NCI-H1417 treated with DMSO at 0.1 percent for 48 hours (cell line): ENCODE measurements around the gene ATG5.

Experiments
- DNase-seq: peaks from one replicate; lab custom pipeline; 2025; lab: John Stamatoyannopoulos, UW

Gene ATG5

GRCh38 chr6:106178900-106179299 lies 146.7 kb downstream of the ATG5 start:
- DNase-seq = no peak

- DNase-seq = no peak
These were observed 147.8 kb downstream of the ATG5 start for GRCh38 chr6:106177786-106178185.

GRCh38 chr6:106173124-106173879 lies 152.3 kb downstream of the ATG5 start:
- DNase-seq = no peak

DNA sequence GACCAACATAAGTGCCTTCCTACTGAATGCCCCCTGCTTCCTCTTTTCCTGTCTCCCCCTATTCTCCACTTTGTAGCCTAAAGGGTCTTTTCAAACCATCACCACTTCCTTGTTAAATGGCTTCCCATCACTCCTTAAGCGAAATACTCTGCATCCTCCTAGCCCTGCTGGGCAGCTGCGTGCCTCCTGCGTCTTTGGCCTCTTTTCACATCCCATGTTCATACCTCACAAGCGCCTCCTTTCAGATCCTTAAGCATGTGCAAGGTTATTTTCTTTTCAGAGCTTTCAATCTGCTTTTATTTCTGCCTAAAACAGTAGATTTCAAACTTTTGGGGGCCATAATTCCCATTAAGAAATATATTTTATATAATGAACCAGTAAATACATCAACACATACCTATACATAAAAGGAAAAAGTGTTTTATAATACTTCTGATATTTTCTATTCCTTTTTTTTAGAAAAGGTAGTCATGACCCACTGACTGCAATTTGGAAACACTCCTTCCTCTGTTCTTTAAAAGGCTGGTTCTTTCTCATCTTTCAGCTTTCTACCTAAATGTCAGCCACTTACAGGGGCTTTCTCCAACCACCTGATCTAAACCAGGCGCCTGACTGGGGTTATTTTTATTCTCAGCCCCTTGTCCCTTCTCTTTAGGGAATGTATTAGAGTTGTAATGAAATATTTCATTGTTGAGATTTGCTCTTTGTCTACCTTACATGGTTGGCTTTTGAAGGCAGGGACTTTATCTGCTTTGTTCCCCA lies 155.3 kb downstream of the ATG5 start:
- no peak for DNase-seq

GRCh38 chr6:106169517-106169916 lies 156.0 kb downstream of the ATG5 start:
- no peak for DNase-seq

DNA sequence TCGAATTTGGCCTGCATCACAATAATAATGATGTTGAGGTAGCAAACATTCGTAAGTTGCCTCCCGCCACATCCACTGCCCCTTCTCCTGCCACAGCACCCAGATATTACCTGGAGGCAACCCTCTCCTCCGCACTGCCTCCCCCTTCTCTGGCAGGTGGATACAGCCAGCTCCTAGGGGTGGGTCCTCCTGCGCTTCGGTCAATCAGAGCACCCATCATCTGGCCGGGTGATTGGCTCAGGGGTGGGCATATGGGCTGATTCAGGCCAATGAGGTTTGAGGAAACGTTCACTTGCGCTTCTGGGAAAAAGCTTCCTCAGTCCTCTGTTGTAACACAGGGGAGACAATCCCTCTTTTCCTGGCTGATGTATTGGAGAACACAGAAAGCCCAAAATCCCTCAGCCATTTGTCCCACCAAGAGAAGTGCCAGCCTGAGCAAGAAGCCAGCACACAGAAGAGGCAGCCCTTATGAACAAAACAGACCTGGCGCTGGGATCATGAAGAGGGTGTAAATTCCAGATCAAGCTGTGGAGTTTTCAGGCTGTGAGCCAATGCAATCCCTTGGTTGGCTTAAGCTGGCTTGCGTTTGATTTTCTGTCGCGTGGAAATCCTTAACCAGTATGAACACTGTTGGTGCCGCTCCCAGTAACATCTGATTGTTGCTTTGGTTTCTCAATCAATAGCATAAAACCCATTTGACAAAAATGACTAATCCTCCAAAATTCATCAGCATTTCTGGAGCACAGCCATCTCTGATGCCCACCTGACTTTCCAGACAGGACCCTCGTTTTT lies 157.3 kb downstream of the ATG5 start:
- DNase-seq = no peak

GRCh38 chr6:106167096-106167814 lies 158.3 kb downstream of the ATG5 start:
- DNase-seq = no peak

DNA sequence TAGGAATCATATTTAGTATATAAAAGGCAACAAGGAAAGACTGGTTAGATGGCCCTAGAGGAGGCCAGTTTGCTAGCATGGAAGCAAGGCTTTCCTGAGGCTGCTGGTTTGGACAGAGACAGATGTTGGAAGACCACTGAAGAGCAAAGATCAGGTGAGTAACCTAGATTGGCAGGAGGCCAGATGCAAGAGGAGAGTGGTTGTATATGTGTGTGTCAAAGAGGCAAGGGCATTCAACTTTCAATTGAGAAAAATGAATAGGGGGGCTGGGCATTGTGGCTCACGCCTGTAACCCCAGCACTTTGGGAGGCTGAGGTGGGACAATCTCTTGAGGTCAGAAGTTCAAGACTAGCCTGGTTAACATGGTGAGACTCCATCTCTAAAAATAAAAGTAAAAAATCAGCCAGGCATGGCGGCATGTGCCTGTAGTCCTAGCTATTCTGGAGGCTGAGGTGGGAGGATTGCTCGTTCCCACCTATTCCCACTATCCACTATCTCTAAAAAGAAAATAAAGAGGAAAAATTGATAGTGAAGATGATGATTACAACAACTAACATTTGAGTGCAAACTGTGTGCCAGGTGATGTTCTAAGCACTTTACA lies 159.6 kb downstream of the ATG5 start:
- DNase-seq = no peak

- DNase-seq = no peak
These were observed 161.3 kb downstream of the ATG5 start for GRCh38 chr6:106163966-106164877.

- no peak for DNase-seq
These were observed 162.1 kb downstream of the ATG5 start for GRCh38 chr6:106163446-106163965.

GRCh38 chr6:106162921-106163320 lies 162.6 kb downstream of the ATG5 start:
- no peak for DNase-seq

- DNase-seq = no peak
These were observed 163.7 kb downstream of the ATG5 start for GRCh38 chr6:106161893-106162292.

DNA sequence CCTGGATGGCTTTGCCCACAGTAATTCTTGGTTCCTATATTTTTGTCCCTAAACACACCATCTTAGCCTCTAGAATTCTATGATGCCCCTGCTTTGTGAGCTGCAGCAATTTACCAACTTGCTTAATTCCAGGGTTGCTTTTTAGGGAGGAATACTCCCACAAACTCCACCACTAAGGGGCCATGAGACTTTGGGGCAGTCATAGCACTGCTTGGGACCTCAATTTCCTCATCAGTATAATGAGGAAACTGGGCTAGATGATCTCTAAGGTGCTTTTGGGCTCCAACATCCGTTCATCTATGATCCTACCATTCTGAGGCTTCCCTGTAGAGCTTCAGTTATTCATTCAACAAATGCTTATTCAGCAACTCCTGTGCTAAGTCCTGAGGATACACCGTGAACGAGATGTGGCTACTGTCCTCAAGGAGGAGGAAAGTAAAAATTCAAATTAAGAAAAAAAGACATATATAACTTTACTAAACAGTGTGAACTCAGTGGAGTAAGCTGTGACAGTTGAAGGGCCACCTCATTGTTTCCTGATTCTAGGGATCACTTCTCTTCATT lies 164.2 kb downstream of the ATG5 start:
- no peak for DNase-seq

- no peak for DNase-seq
These were observed 165.4 kb downstream of the ATG5 start for GRCh38 chr6:106160189-106160588.

DNA sequence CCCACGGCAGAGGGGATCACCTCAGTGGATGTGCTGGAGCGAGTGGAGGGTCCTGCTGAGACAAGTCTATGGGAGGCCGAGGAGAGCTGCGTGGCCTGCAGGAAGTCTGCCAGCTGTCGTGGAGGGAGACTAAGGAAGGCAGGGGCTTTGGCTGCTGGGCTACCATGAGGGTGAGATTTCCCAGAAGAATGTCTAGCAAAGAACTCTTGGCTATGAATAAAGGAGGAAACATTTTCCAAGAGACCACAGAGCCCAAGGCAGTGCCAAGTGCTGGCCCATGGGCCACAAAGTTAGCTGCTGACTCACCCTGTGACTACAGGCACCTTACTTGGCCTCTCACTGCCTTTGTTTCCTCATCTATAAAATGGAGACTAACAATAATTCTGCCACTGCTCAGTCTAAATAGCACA lies 166.0 kb downstream of the ATG5 start:
- no peak for DNase-seq

- no peak for DNase-seq
These were observed 166.7 kb downstream of the ATG5 start for GRCh38 chr6:106158816-106159215.

DNA sequence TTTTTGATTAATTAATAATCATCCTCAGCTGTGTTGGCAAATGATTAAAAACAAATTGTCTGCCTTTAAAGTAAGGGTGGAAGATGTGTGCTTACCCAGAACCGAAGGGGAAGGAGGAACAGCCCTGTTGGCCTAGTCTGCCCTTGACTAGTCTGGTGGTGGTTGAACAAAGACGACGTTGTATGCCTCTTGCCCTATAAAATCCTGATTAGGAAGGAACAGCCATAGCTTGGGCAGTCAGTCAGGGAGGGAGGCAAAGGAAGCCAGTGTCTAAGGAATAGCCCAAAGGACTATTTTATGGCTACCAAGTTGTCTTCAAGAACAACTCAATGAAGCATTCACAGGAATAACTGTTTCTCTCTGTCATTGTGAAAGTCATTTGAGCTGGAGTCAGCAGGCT lies 168.7 kb downstream of the ATG5 start:
- no peak for DNase-seq

- no peak for DNase-seq
These were observed 169.1 kb downstream of the ATG5 start for GRCh38 chr6:106156413-106156812.

DNA sequence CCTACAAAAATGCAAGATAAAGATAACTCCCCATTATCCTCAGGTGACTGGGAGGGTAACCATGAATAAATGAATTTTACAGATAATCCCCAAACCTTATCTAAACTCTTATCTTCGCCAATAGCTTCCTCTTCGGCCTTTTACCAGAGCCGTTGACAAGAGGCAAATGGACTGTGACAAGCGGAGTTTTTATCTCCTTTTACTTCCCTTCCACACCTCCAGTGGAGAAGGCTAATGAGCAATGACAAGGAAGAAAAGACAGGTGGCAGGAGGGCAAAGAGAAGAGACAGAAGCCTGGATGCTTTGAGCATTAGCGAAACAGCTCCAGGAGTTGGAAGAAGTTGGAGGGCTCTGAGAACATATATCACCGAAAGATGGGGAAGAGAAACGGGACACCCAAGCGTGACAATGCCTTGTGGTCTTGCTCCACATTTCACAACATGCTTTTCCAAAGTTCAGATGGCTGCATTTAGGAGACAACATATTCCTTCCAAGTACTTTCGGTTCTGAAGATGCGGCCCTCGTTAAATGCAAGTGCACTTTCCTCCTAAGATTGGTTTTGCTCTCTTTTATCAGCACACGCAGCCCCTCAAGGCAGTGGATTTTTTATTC lies 170.2 kb downstream of the ATG5 start:
- DNase-seq = no peak

- DNase-seq = no peak
These were observed 171.2 kb downstream of the ATG5 start for GRCh38 chr6:106154326-106154725.
